Keratinocyte (primary cell): Measurements from ENCODE around the gene TRPC3. TPM values are rescaled to one million over a fixed set of nuclear protein-coding genes. Genes with fewer than 3 reads are reported as not detected.

ENCODE experiments used
- DNase-seq: peaks from one replicate; pipeline ENCODE4 v3.0.0-alpha.2; 2011; ENCODE audit warnings: low read depth, missing footprints, low spot score
- FAIRE-seq: peaks from 2 replicates; lab custom pipeline; 2011; peaks lifted over from hg19 to GRCh38; lab: Jason Lieb, UNC
- H2AFZ ChIP-seq: 2 replicates; pipeline ENCODE4 v1.6.0; 2012; ENCODE audit warnings: low read length, control low read depth, inconsistent platforms; ENCODE audit not compliant: control insufficient read depth
- H3K27ac ChIP-seq: 2 replicates; pipeline ENCODE4 v1.5.1; 2011; ENCODE audit warnings: low read length; ENCODE audit not compliant: control insufficient read depth, insufficient read depth
- H3K27me3 ChIP-seq: 3 replicates; pipeline ENCODE4 v1.6.0; 2011; ENCODE audit warnings: low read length; ENCODE audit not compliant: control insufficient read depth, insufficient read depth; ENCODE audit errors: extremely low read depth
- H3K36me3 ChIP-seq, 2 experiments: 2 replicates in 1 of 2; 3 replicates in 1 of 2; pipeline ENCODE4 v1.5.1; 2011; ENCODE audit warnings: low read length in 2 of 2, mild to moderate bottlenecking in 1 of 2; ENCODE audit not compliant: control insufficient read depth in 2 of 2, insufficient read depth in 2 of 2; ENCODE audit errors: extremely low read depth in 1 of 2
- H3K4me1 ChIP-seq: 3 replicates; pipeline ENCODE4 v1.5.1; 2011; ENCODE audit warnings: low read length; ENCODE audit not compliant: control insufficient read depth, insufficient read depth; ENCODE audit errors: extremely low read depth
- H3K4me2 ChIP-seq: 3 replicates; pipeline ENCODE4 v1.6.0; 2011; ENCODE audit warnings: low read depth, low read length; ENCODE audit not compliant: control insufficient read depth, insufficient read depth; ENCODE audit errors: extremely low read depth
- H3K4me3 ChIP-seq, 3 experiments: fragments of 200-600 bp in 1 of 3; sonication (generic) in 1 of 3; 2 replicates in 2 of 3; 3 replicates in 1 of 3; pipeline ENCODE4 v1.5.1; 2011 to 2016; ENCODE audit warnings: low read length in 3 of 3, mild to moderate bottlenecking in 3 of 3, control low read depth in 2 of 3, inconsistent platforms in 1 of 3, low read depth in 1 of 3, mixed read lengths in 1 of 3, mixed run types in 1 of 3, moderate library complexity in 1 of 3; ENCODE audit not compliant: control insufficient read depth in 2 of 3, insufficient read depth in 2 of 3; ENCODE audit errors: extremely low read depth in 1 of 3
- H3K79me2 ChIP-seq: 2 replicates; pipeline ENCODE4 v1.6.0; 2012; ENCODE audit warnings: low read length; ENCODE audit not compliant: control insufficient read depth, insufficient read depth
- H3K9ac ChIP-seq: 3 replicates; pipeline ENCODE4 v1.6.0; 2011; ENCODE audit warnings: low read length; ENCODE audit not compliant: control insufficient read depth, insufficient read depth; ENCODE audit errors: extremely low read depth
- H3K9me1 ChIP-seq: 3 replicates; pipeline ENCODE4 v1.6.0; 2011; ENCODE audit warnings: low read length; ENCODE audit not compliant: control insufficient read depth, insufficient read depth; ENCODE audit errors: extremely low read depth
- H3K9me3 ChIP-seq: 2 replicates; pipeline ENCODE4 v1.5.1; 2012; ENCODE audit warnings: low read depth, low read length; ENCODE audit not compliant: control insufficient read depth
- H4K20me1 ChIP-seq: 3 replicates; pipeline ENCODE4 v1.6.0; 2011; ENCODE audit warnings: low read length; ENCODE audit not compliant: control insufficient read depth, insufficient read depth; ENCODE audit errors: extremely low read depth
- EZH2 ChIP-seq: IDR thresholded peaks from one replicate; pipeline ENCODE4 v1.6.1; 2012; ENCODE audit warnings: inconsistent platforms, mild to moderate bottlenecking, low read length, moderate library complexity
- dilution Hi-C: fragments of 300-500 bp; cut with MboI; formaldehyde crosslinking; loops from one replicate; pipeline ENCODE4 v1.7.0; 2020; ENCODE audit warnings: low sequenced_read_pairs; ENCODE audit not compliant: extremely low pct_ligation_motif_present
- polyA plus RNA-seq, 5 experiments: library from polyadenylated mRNA; depleted of rRNA in 3 of 5; stranded (reverse) in 3 of 5; stranded (forward) in 1 of 5; unstranded in 1 of 5; fragments of >200 nt; gene quantifications; 1 replicate in 1 of 5; 2 replicates in 3 of 5; 3 replicates in 1 of 5; pipeline versions ENCODE4 v1.2.1 to v1.2.3, GENCODE V29; 2011 to 2012; ENCODE audit warnings: missing spikeins in 2 of 5, low read depth in 1 of 5, low replicate concordance in 1 of 5
- TF ChIP-seq, protein P1 (sequence below), 3 experiments: IDR thresholded peaks in 1 of 3; conservative IDR thresholded peaks in 1 of 3; optimal IDR thresholded peaks in 1 of 3; 2 replicates in 2 of 3; 3 replicates in 1 of 3; pipeline versions ENCODE3 to v1.5.1; 2011; ENCODE audit warnings: low read length in 3 of 3, mild to moderate bottlenecking in 3 of 3, moderate library complexity in 2 of 3, control low read depth in 1 of 3, inconsistent platforms in 1 of 3; ENCODE audit not compliant: insufficient read depth in 2 of 3; ENCODE audit errors: extremely low read depth in 1 of 3

The TRPC3 gene
- polyA plus RNA-seq, 1 donor (not counting 4 experiments of a cell fraction or from before 2014, with no cell fraction given): not detected

GRCh38 chr4:121946644-121947043 is 5.2 kb downstream of the TRPC3 start:
- peaks cover 30% of the 10 kb centered on the region for H3K27me3 ChIP-seq
- DNase-seq: no peak
- dilution Hi-C loops: no loop called here

GRCh38 chr4:121943941-121944340 is 7.9 kb downstream of the TRPC3 start:
- H3K79me2 ChIP-seq: no peaks in the 10 kb centered on the region
- H3K9me3 ChIP-seq: no peaks in the 10 kb centered on the region
- no peak overlapping the region for H3K9ac ChIP-seq
- dilution Hi-C loops: no loop called here
- no peaks in the 10 kb centered on the region for H3K9me1 ChIP-seq
- no peak overlapping the region for H3K27ac ChIP-seq
- no peaks in the 10 kb centered on the region for H3K36me3 ChIP-seq
- no peak for FAIRE-seq
- DNase-seq: no peak
- H3K4me2 ChIP-seq: no peak overlapping the region
- H2AFZ ChIP-seq: no peak overlapping the region
- no peak for TF ChIP-seq EZH2
- TF ChIP-seq, protein P1, sequence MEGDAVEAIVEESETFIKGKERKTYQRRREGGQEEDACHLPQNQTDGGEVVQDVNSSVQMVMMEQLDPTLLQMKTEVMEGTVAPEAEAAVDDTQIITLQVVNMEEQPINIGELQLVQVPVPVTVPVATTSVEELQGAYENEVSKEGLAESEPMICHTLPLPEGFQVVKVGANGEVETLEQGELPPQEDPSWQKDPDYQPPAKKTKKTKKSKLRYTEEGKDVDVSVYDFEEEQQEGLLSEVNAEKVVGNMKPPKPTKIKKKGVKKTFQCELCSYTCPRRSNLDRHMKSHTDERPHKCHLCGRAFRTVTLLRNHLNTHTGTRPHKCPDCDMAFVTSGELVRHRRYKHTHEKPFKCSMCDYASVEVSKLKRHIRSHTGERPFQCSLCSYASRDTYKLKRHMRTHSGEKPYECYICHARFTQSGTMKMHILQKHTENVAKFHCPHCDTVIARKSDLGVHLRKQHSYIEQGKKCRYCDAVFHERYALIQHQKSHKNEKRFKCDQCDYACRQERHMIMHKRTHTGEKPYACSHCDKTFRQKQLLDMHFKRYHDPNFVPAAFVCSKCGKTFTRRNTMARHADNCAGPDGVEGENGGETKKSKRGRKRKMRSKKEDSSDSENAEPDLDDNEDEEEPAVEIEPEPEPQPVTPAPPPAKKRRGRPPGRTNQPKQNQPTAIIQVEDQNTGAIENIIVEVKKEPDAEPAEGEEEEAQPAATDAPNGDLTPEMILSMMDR (optimal IDR thresholded peaks at IDR 0.05 in 1 of 3, IDR thresholded peaks at IDR 0.05 in 1 of 3, conservative IDR thresholded peaks at IDR 0.05 in 1 of 3; ENCODE audit: extremely low read depth in 1 of 3, insufficient read depth in 2 of 3, low read length in 3 of 3): peak; percentile 38 to 47 (median 39)
- H3K4me1 ChIP-seq: no peaks in the 10 kb centered on the region
- H4K20me1 ChIP-seq: no peaks in the 10 kb centered on the region
- H3K27me3 ChIP-seq: peaks cover 6% of the 10 kb centered on the region
- H3K4me3 ChIP-seq: no peak overlapping the region

More at GRCh38 chr4:121946644-121947043, 5.2 kb downstream of the TRPC3 start:
- Histone ChIP-seq H3K9ac (no peak overlapping the region), H3K9me1 (no peaks in the 10 kb centered on the region), H2AFZ (no peak overlapping the region), H3K4me2 (no peak overlapping the region), H4K20me1 (no peaks in the 10 kb centered on the region), H3K79me2 (no peaks in the 10 kb centered on the region), H3K27ac (no peak overlapping the region), H3K9me3 (no peaks in the 10 kb centered on the region), H3K36me3 (no peaks in the 10 kb centered on the region), H3K4me3 (no peak overlapping the region), H3K4me1 (no peaks in the 10 kb centered on the region)
- no peak for TF ChIP-seq EZH2
- TF ChIP-seq, protein P1 (optimal IDR thresholded peaks at IDR 0.05 in 1 of 3, IDR thresholded peaks at IDR 0.05 in 1 of 3, conservative IDR thresholded peaks at IDR 0.05 in 1 of 3; ENCODE audit: extremely low read depth in 1 of 3, insufficient read depth in 2 of 3, low read length in 3 of 3): no peak
- no peak for FAIRE-seq
